ENCODE measurements around the gene PDZRN3.
A peak's percentile ranks its signal among the peaks of the same experiment; 100 is the strongest.

Gene PDZRN3

GRCh38 chr3:73602170-73602569, 22.6 kb downstream of the PDZRN3 start:
- H3K36me3 ChIP-seq: peaks cover 3 to 15% (median 14%) of the 10 kb centered on the region in 3 donors
- no peak overlapping the region for H3K4me3 ChIP-seq
- H3K27me3 ChIP-seq: no peaks in the 10 kb centered on the region
- TF ChIP-seq CTCF (IDR thresholded peaks at IDR 0.05): no peak
- H3K27ac ChIP-seq: peak overlapping the region in 1 of 2 donors; percentile 38
- no peak for DNase-seq
- intact Hi-C loops (cut with DNase I; ENCODE audit: low total_unique reads): loop anchor here (1.0 kb wide), 1 partner anchor 20 kb away; no protein-coding TSS in a partner anchor
- H3K9me3 ChIP-seq: no peaks in the 10 kb centered on the region
- H3K4me1 ChIP-seq: peaks cover 0 to 94% (median 38%) of the 10 kb centered on the region in 4 donors

- intact Hi-C loops (cut with DNase I; ENCODE audit: low total_unique reads): no loop called here
- DNase-seq: no peak
- TF ChIP-seq CTCF (IDR thresholded peaks at IDR 0.05): no peak
- Histone ChIP-seq H3K4me1 (peaks cover 0 to 88% (median 38%) of the 10 kb centered on the region in 4 donors), H3K9me3 (no peaks in the 10 kb centered on the region), H3K36me3 (peaks cover 0 to 15% (median 14%) of the 10 kb centered on the region in 3 donors), H3K27me3 (no peaks in the 10 kb centered on the region), H3K27ac (peak overlapping the region; percentile 23 to 55), H3K4me3 (no peak overlapping the region)
Observed at GRCh38 chr3:73601481-73601880, 23.3 kb downstream of the PDZRN3 start.

GRCh38 chr3:73601011-73601410, 23.7 kb downstream of the PDZRN3 start:
- H3K36me3 ChIP-seq: peaks cover 0 to 16% (median 14%) of the 10 kb centered on the region in 3 donors
- H3K27ac ChIP-seq: peak overlapping the region; percentile 23 to 55
- H3K4me3 ChIP-seq: no peak overlapping the region
- peaks cover 0 to 84% (median 37%) of the 10 kb centered on the region in 4 donors for H3K4me1 ChIP-seq
- DNase-seq: no peak
- no peaks in the 10 kb centered on the region for H3K27me3 ChIP-seq
- intact Hi-C loops (cut with DNase I; ENCODE audit: low total_unique reads): no loop called here
- H3K9me3 ChIP-seq: no peaks in the 10 kb centered on the region
- no peak for TF ChIP-seq CTCF (IDR thresholded peaks at IDR 0.05)

GRCh38 chr3:73600293-73600938, 24.3 kb downstream of the PDZRN3 start:
- H3K4me1 ChIP-seq: peaks cover 0 to 78% (median 31%) of the 10 kb centered on the region in 4 donors
- intact Hi-C loops (cut with DNase I; ENCODE audit: low total_unique reads): no loop called here

GRCh38 chr3:73599605-73600004, 25.1 kb downstream of the PDZRN3 start:
- H3K4me3 ChIP-seq: no peak overlapping the region
- peak overlapping the region; percentile 37 to 55 for H3K27ac ChIP-seq
- H3K27me3 ChIP-seq: no peaks in the 10 kb centered on the region
- DNase-seq: no peak
- peaks cover 0 to 26% (median 14%) of the 10 kb centered on the region in 3 donors for H3K36me3 ChIP-seq
- TF ChIP-seq CTCF (IDR thresholded peaks at IDR 0.05): no peak
- H3K4me1 ChIP-seq: peaks cover 0 to 70% (median 25%) of the 10 kb centered on the region in 4 donors
- H3K9me3 ChIP-seq: no peaks in the 10 kb centered on the region
- intact Hi-C loops (cut with DNase I; ENCODE audit: low total_unique reads): no loop called here

More at GRCh38 chr3:73600293-73600938, 24.3 kb downstream of the PDZRN3 start:
- Histone ChIP-seq H3K9me3 (no peaks in the 10 kb centered on the region), H3K36me3 (peaks cover 0 to 22% (median 14%) of the 10 kb centered on the region in 3 donors), H3K27me3 (no peaks in the 10 kb centered on the region), H3K4me3 (no peak overlapping the region), H3K27ac (peak overlapping the region; percentile 37 to 55)
- TF ChIP-seq CTCF (IDR thresholded peaks at IDR 0.05): no peak
- no peak for DNase-seq

All from tibial artery (tissue), 4 donors.